ENCODE data around the gene CISH.

CISH gene

GRCh38 chr3:50650018-50650417 is 38.4 kb upstream of the CISH start:
- Histone ChIP-seq H3K9ac (ENCODE audit: low read depth, low read length) (no peak overlapping the region), H3K4me1 (ENCODE audit: insufficient read depth, low read length) (no peaks in the 10 kb centered on the region), H3K36me3 (ENCODE audit: insufficient read depth, low read length) (peaks cover 48% of the 10 kb centered on the region), H2AFZ (ENCODE audit: low read depth, low read length) (no peak overlapping the region), H3K27ac (ENCODE audit: low read length) (no peak overlapping the region), H3K4me3 (ENCODE audit: low read depth in 1 of 2, low read length in 2 of 2) (no peak overlapping the region), H3K4me2 (ENCODE audit: insufficient read depth, low read length) (no peak overlapping the region), H3K27me3 (ENCODE audit: insufficient read depth, low read length, poor library complexity) (no peaks in the 10 kb centered on the region), H3K9me3 (ENCODE audit: insufficient read depth, low read length, severe bottlenecking) (no peaks in the 10 kb centered on the region), H3K79me2 (ENCODE audit: insufficient read depth, low read length) (no peaks in the 10 kb centered on the region), H4K20me1 (ENCODE audit: insufficient read depth, low read length) (peaks cover 61% of the 10 kb centered on the region)
- ATAC-seq (ENCODE audit: insufficient read depth, low read depth) (no peak), DNase-seq (no peak)
- no peak for TF ChIP-seq CTCF (IDR thresholded peaks at IDR 0.05; ENCODE audit: borderline replicate concordance, extremely low read depth, low read length, poor library complexity, severe bottlenecking)
- no peak for TF ChIP-seq EZH2 (IDR thresholded peaks at IDR 0.05; ENCODE audit: borderline replicate concordance, low read depth, low read length, severe bottlenecking)

- Histone ChIP-seq H3K4me1 (ENCODE audit: insufficient read depth, low read length) (no peaks in the 10 kb centered on the region), H2AFZ (ENCODE audit: low read depth, low read length) (no peak overlapping the region), H3K79me2 (ENCODE audit: insufficient read depth, low read length) (no peaks in the 10 kb centered on the region), H3K27ac (ENCODE audit: low read length) (no peak overlapping the region), H3K36me3 (ENCODE audit: insufficient read depth, low read length) (peaks cover 53% of the 10 kb centered on the region), H3K9me3 (ENCODE audit: insufficient read depth, low read length, severe bottlenecking) (no peaks in the 10 kb centered on the region), H4K20me1 (ENCODE audit: insufficient read depth, low read length) (peaks cover 64% of the 10 kb centered on the region), H3K27me3 (ENCODE audit: insufficient read depth, low read length, poor library complexity) (no peaks in the 10 kb centered on the region), H3K4me3 (ENCODE audit: low read depth in 1 of 2, low read length in 2 of 2) (no peak overlapping the region), H3K4me2 (ENCODE audit: insufficient read depth, low read length) (no peak overlapping the region), H3K9ac (ENCODE audit: low read depth, low read length) (no peak overlapping the region)
- TF ChIP-seq CTCF (IDR thresholded peaks at IDR 0.05; ENCODE audit: borderline replicate concordance, extremely low read depth, low read length, poor library complexity, severe bottlenecking), result no peak
- no peak for TF ChIP-seq EZH2 (IDR thresholded peaks at IDR 0.05; ENCODE audit: borderline replicate concordance, low read depth, low read length, severe bottlenecking)
- no peak for ATAC-seq (ENCODE audit: insufficient read depth, low read depth)
- no peak for DNase-seq
Measured at GRCh38 chr3:50649451-50649931, 37.9 kb upstream of the CISH start.

- H3K79me2 ChIP-seq (ENCODE audit: insufficient read depth, low read length), result no peaks in the 10 kb centered on the region
Measured at GRCh38 chr3:50648944-50649343, 37.4 kb upstream of the CISH start.

More at GRCh38 chr3:50648944-50649343, 37.4 kb upstream of the CISH start:
- Histone ChIP-seq H3K27ac (ENCODE audit: low read length) (no peak overlapping the region), H2AFZ (ENCODE audit: low read depth, low read length) (no peak overlapping the region), H3K4me2 (ENCODE audit: insufficient read depth, low read length) (no peak overlapping the region), H3K9me3 (ENCODE audit: insufficient read depth, low read length, severe bottlenecking) (no peaks in the 10 kb centered on the region), H3K27me3 (ENCODE audit: insufficient read depth, low read length, poor library complexity) (no peaks in the 10 kb centered on the region), H4K20me1 (ENCODE audit: insufficient read depth, low read length) (peaks cover 67% of the 10 kb centered on the region), H3K4me3 (ENCODE audit: low read depth in 1 of 2, low read length in 2 of 2) (no peak overlapping the region), H3K9ac (ENCODE audit: low read depth, low read length) (no peak overlapping the region), H3K36me3 (ENCODE audit: insufficient read depth, low read length) (peaks cover 59% of the 10 kb centered on the region), H3K4me1 (ENCODE audit: insufficient read depth, low read length) (no peaks in the 10 kb centered on the region)
- ATAC-seq (ENCODE audit: insufficient read depth, low read depth) (no peak), DNase-seq (no peak)
- no peak for TF ChIP-seq EZH2 (IDR thresholded peaks at IDR 0.05; ENCODE audit: borderline replicate concordance, low read depth, low read length, severe bottlenecking)
- no peak for TF ChIP-seq CTCF (IDR thresholded peaks at IDR 0.05; ENCODE audit: borderline replicate concordance, extremely low read depth, low read length, poor library complexity, severe bottlenecking)
